Suprapubic skin (tissue), 4 donors: Measurements from ENCODE around the gene CABP4. TPM values are rescaled to one million over a fixed set of nuclear protein-coding genes. Genes with fewer than 3 reads are reported as not detected.
"Not testable (repeated sequence)": the region's sequence is repeated elsewhere in the genome, so short reads cannot be mapped to it uniquely, and the experiment has no call there.

ENCODE experiments used
- DNase-seq, 2 donors: peaks; one replicate each; pipeline ENCODE4 v3.0.0-alpha.2; 2019; ENCODE audit warnings: low spot score in 2 of 2
- H3K27ac ChIP-seq: fragments of 200-600 bp; sonication (generic); one replicate; pipeline ENCODE4 v1.5.1; 2019
- H3K27me3 ChIP-seq: fragments of 200-600 bp; sonication (generic); one replicate; pipeline ENCODE4 v1.5.1; 2019
- H3K36me3 ChIP-seq: fragments of 200-600 bp; sonication (generic); one replicate; pipeline ENCODE4 v1.5.1; 2019
- H3K4me1 ChIP-seq: fragments of 200-600 bp; sonication (generic); one replicate; pipeline ENCODE4 v1.5.1; 2019
- H3K4me3 ChIP-seq: fragments of 200-600 bp; sonication (generic); one replicate; pipeline ENCODE4 v1.5.1; 2019; ENCODE audit warnings: mild to moderate bottlenecking
- H3K9me3 ChIP-seq: fragments of 200-600 bp; sonication (generic); one replicate; pipeline ENCODE4 v1.5.1; 2019
- EP300 ChIP-seq: sonication (generic); formaldehyde crosslinking; IDR thresholded peaks from one replicate; pipeline ENCODE4 v1.6.1; 2017; ENCODE audit warnings: antibody characterized with exemption
- POLR2A ChIP-seq, 2 donors: fragments of 450-650 bp; IDR thresholded peaks; one replicate each; pipeline ENCODE4 v1.6.1; 2017; ENCODE audit warnings: antibody characterized with exemption in 2 of 2, mild to moderate bottlenecking in 2 of 2, moderate library complexity in 2 of 2
- POLR2AphosphoS5 ChIP-seq, 3 donors: sonication (generic); formaldehyde crosslinking; IDR thresholded peaks; one replicate each; pipeline ENCODE4 v1.6.1; 2017; ENCODE audit warnings: antibody characterized with exemption in 3 of 3
- WGBS: methylation state at CpG from one replicate; pipeline ENCODE4 v1.1.5; 2018; 5-methylcytosine and 5-hydroxymethylcytosine counted together
- total RNA-seq, 4 donors: library from RNA; depleted of rRNA; stranded (reverse); fragments of >200 nt; gene quantifications; one replicate each; pipeline ENCODE4 v1.1.0, GENCODE V29; 2016
- TF ChIP-seq, protein P1 (sequence below), 2 donors: fragments of 200-600 bp in 1 of 2; fragments of 450-650 bp in 1 of 2; sonication (generic) in 1 of 2; IDR thresholded peaks; one replicate each; pipeline ENCODE4 v1.5.1; 2016 to 2019; ENCODE audit warnings: antibody characterized with exemption in 2 of 2, mild to moderate bottlenecking in 1 of 2, moderate library complexity in 1 of 2

Gene CABP4
- total RNA-seq, 4 donors from 2014 or later = 0.38 to 2.5 (median 0.72) TPM; not detected in 1

DNA sequence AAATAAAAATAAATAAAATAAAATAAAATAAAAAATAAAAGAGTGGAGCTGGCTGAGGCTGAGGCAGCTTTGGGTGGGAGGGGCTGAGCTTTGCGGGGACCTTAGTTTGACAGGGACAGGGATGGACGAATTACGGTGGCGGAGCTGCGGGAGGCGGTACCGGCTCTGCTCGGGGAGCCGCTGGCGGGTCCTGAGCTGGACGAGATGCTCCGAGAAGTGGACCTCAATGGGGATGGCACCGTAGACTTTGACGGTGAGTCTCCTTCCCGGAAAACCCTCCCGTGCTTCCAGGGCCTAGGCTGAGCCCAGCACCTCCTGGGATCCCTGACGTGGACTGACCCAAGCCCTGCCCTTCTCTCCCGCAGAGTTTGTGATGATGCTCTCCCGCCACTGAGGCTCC is 3.1 kb downstream of the CABP4 start:
- WGBS = 90% methylated on average over 13 of the region's 19 CpGs
- H3K36me3 ChIP-seq = no peaks in the 10 kb centered on the region
- TF ChIP-seq POLR2AphosphoS5 (IDR thresholded peaks at IDR 0.05) (no peak), POLR2A (IDR thresholded peaks at IDR 0.05) (no peak), EP300 (no peak)
- TF ChIP-seq, protein P1, sequence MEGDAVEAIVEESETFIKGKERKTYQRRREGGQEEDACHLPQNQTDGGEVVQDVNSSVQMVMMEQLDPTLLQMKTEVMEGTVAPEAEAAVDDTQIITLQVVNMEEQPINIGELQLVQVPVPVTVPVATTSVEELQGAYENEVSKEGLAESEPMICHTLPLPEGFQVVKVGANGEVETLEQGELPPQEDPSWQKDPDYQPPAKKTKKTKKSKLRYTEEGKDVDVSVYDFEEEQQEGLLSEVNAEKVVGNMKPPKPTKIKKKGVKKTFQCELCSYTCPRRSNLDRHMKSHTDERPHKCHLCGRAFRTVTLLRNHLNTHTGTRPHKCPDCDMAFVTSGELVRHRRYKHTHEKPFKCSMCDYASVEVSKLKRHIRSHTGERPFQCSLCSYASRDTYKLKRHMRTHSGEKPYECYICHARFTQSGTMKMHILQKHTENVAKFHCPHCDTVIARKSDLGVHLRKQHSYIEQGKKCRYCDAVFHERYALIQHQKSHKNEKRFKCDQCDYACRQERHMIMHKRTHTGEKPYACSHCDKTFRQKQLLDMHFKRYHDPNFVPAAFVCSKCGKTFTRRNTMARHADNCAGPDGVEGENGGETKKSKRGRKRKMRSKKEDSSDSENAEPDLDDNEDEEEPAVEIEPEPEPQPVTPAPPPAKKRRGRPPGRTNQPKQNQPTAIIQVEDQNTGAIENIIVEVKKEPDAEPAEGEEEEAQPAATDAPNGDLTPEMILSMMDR (IDR thresholded peaks at IDR 0.05) = no peak
- DNase-seq = no peak
- H3K4me1 ChIP-seq = peaks cover 5% of the 10 kb centered on the region
- H3K4me3 ChIP-seq = no peak overlapping the region
- no peaks in the 10 kb centered on the region for H3K9me3 ChIP-seq
- no peaks in the 10 kb centered on the region for H3K27me3 ChIP-seq
- H3K27ac ChIP-seq = no peak overlapping the region

DNA sequence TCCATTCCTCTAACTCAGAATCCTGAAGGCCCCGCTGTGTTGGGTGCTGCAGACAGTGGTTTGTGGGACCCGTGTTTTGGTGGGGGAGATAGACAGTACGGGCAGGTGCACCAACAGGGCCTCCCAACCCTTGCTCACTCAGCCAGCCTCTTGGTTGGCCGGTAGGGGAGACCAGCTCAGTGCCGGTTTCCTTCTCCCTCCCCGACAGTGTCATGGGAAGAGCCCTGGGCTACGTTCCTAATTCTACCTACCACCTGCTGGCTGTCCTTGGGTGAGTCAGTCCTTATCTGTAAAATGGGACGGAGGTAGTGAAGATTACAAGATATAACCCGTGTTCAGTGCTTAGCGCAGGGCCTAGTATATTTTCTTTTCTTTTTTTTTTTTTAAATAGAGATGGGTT is 8.0 kb downstream of the CABP4 start:
- H3K4me1 ChIP-seq = peaks cover 49% of the 10 kb centered on the region
- no peaks in the 10 kb centered on the region for H3K27me3 ChIP-seq
- no peak overlapping the region for H3K4me3 ChIP-seq
- DNase-seq = no peak
- no peak for TF ChIP-seq EP300
- TF ChIP-seq, protein P1 (IDR thresholded peaks at IDR 0.05) = no peak
- H3K27ac ChIP-seq = no peak overlapping the region
- WGBS = 84% methylated on average over 10 of the region's 10 CpGs
- no peaks in the 10 kb centered on the region for H3K36me3 ChIP-seq
- H3K9me3 ChIP-seq = no peaks in the 10 kb centered on the region

DNA sequence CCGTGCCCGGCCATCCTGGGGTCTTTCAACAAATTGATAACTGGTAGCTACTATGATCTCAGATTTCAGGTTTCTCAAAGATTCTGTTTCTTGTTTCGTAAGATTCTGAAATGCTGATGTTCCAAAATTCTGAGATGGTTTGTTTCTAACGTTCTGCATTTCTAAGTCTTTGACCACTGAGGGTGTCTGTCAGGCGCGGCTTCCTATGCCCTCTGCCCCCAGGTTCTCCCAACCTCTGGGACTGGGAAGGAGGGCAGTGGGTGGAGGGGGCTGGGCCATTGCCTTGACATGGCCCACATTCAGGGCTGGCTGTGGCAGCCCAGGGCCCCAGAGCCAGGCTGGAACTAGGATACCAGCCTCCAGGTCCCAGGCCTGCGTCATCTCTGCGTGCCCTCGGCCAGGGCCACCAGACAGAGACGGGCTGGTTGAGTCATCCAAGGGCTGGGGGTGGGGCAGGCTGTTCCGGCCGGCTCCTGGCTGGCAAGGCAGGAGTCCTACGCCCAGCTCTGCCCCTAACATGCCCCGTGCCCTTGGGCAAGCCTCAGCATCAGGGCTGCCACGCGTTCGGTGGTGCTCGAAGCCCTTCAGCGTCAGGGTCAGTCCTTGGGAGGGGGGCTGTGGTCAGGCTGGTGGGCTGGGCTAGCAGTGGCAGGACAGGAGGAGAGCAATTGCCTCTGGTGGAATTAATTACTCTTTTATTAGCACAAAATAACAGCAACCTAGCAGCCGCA is 8.7 kb downstream of the CABP4 start:
- no peaks in the 10 kb centered on the region for H3K36me3 ChIP-seq
- 47% methylated on average over 18 of the region's 20 CpGs for WGBS
- peak; percentile 87 to 91 for DNase-seq
- H3K9me3 ChIP-seq = no peaks in the 10 kb centered on the region
- TF ChIP-seq POLR2A (IDR thresholded peaks at IDR 0.05) (no peak), POLR2AphosphoS5 (IDR thresholded peaks at IDR 0.05) (peak; percentile 33 to 70 (median 64)), EP300 (no peak)
- TF ChIP-seq, protein P1 (IDR thresholded peaks at IDR 0.05) = no peak
- H3K27ac ChIP-seq = peak overlapping the region; percentile 86
- H3K4me1 ChIP-seq = peaks cover 54% of the 10 kb centered on the region
- no peaks in the 10 kb centered on the region for H3K27me3 ChIP-seq
- peak overlapping the region; percentile 46 for H3K4me3 ChIP-seq

DNA sequence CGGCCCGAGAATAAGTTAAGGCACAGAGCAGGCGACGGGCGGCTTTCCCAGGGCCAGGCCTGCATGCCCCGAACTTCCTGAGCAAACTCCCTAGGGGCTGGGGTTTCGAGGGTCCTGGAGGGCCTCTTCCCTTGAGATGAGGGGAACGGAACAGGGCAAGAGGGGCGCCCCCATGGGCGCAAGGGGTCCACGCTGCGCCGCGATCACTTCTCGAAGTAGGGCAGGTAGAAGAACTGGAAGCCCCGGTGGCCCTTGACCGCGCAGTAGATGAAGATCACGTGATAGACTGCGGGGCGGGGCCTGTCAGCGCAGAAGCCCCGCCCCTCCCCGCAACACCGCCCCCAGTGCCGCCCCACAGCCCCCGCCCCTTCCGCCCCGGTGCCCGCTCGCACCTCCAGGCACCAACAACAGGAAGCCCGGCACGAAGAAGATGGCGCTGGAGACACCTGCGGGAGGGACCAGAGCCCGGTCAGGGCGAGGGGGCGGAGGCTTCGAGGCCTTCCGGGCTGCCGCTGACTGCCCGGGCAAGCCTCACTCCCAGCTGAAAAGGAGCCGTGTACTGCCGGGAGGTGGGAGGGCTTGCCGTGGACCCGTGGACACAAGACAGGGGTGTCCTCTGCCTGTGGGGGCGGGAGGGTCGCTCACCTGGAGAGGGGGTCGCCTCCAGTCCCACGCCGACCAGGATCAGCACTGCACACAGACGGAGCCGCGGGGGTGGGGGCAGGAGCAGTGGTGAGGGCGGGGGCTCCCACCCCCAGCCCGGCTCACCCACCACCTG is 9.4 kb downstream of the CABP4 start:
- Histone ChIP-seq H3K36me3 (no peaks in the 10 kb centered on the region), H3K27me3 (no peaks in the 10 kb centered on the region), H3K9me3 (no peaks in the 10 kb centered on the region), H3K27ac (peak overlapping the region; percentile 86), H3K4me1 (peaks cover 57% of the 10 kb centered on the region), H3K4me3 (peak overlapping the region; percentile 46)
- 17% methylated on average over 13 of the region's 56 CpGs for WGBS
- no peak for TF ChIP-seq EP300
- TF ChIP-seq, protein P1 (IDR thresholded peaks at IDR 0.05) = no peak
- no peak for TF ChIP-seq POLR2AphosphoS5 (IDR thresholded peaks at IDR 0.05)
- TF ChIP-seq POLR2A (IDR thresholded peaks at IDR 0.05) = no peak
- peak; percentile 92 to 96 for DNase-seq

DNA sequence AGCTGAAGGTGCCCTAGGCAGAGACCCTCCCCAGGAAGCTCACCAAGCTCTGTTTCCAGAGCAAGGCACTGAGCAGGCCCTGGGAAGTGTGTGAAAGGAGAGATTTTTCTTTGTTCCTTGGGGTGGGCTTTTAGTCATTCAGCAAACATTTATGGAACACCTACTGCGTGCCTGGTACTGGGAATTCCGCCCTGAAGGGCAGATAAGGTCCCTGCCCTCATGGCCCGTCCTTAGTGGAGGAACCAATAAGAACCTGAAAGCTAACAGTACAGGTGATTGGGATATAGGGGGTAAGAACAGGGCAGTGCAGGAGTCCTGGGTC is 10.0 kb downstream of the CABP4 start:
- H3K36me3 ChIP-seq = no peaks in the 10 kb centered on the region
- H3K27ac ChIP-seq = peak overlapping the region; percentile 86
- H3K4me1 ChIP-seq = peaks cover 61% of the 10 kb centered on the region
- H3K27me3 ChIP-seq = no peaks in the 10 kb centered on the region
- H3K4me3 ChIP-seq = peak overlapping the region; percentile 46
- no peak for DNase-seq
- H3K9me3 ChIP-seq = no peaks in the 10 kb centered on the region
- whole genome bisulfite sequencing = 27% methylated on average over 3 of the region's 3 CpGs
- TF ChIP-seq POLR2AphosphoS5 (IDR thresholded peaks at IDR 0.05) (no peak), EP300 (no peak), POLR2A (IDR thresholded peaks at IDR 0.05) (no peak)
- TF ChIP-seq, protein P1 (IDR thresholded peaks at IDR 0.05) = no peak

DNA sequence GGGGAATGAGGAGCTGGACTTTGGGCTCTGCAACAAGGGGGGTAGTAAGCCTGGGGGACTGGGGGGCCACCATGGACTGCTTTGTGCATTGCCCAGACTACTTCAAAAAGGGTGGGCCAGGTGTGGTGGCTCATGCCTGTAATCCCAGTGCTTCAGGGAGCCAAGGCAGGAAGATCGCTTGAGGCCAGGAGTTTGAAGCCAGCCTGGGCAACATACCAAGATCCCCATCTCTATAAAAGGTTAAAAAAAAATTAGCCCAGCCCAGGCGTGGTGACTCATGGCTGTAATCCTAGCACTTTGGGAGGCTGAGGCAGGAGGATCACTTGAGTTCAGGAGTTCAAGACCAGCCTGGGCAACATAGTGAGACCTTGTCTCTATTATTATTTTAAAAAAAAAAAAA is 10.4 kb downstream of the CABP4 start:
- not testable (repeated sequence) for H3K9me3 ChIP-seq, H3K27me3 ChIP-seq, DNase-seq, H3K36me3 ChIP-seq
- peak overlapping the region; percentile 86 for H3K27ac ChIP-seq
- WGBS = 39% methylated on average over 2 of the region's 2 CpGs
- peak overlapping the region; percentile 46 for H3K4me3 ChIP-seq
- H3K4me1 ChIP-seq = peaks cover 61% of the 10 kb centered on the region
